HepG2 (cell line): ENCODE measurements around the gene PDZD2. TPM values are rescaled to one million over a fixed set of nuclear protein-coding genes. Genes with fewer than 3 reads are reported as not detected.

Experiments
- ATAC-seq: fragments of 200-7000 bp; cut with Tn5 transposase; 3 replicates; pipeline ENCODE4 v1.9.1; 2020; ENCODE audit warnings: mild to moderate bottlenecking, moderate library complexity
- BruUV-seq: library from RNA; stranded (reverse); fragments of 400-500 nt; replicated peaks from 2 replicates; lab custom pipeline; 2021; lab: Mats Ljungman, UMichigan
- CTCF ChIA-PET: fragments of 300-600 bp; formaldehyde crosslinking; extraction: SDS; loops from one replicate; lab custom pipeline; 2021; ENCODE audit warnings: low total read pairs, inconsistent platforms, low intra/inter-chr PET ratio; lab: Yijun Ruan, JAX
- POLR2A ChIA-PET: fragments of 350-600 bp; sonication (Branson Sonifier 250); formaldehyde crosslinking; loops from one replicate; lab custom pipeline; 2020; ENCODE audit warnings: antibody characterized with exemption, inconsistent platforms; lab: Yijun Ruan, JAX
- DNase-seq: peaks from one replicate; pipeline ENCODE4 v3.0.0-alpha.2; 2015; ENCODE audit warnings: low spot score
- FAIRE-seq: peaks from 3 replicates; lab custom pipeline; 2011; peaks lifted over from hg19 to GRCh38; lab: Jason Lieb, UNC
- H2AFZ ChIP-seq: one replicate; pipeline ENCODE4 v1.6.1; 2011; ENCODE audit warnings: low read length, inconsistent platforms
- H3K27ac ChIP-seq: fragments of 300-600 bp; 3 replicates; pipeline ENCODE4 v1.8.0; 2011; ENCODE audit warnings: mixed run types, mild to moderate bottlenecking, mixed read lengths, low read length, inconsistent platforms; ENCODE audit not compliant: insufficient read depth; ENCODE audit errors: extremely low read length
- H3K27me3 ChIP-seq, 2 experiments: fragments of 200-600 bp in 1 of 2; 2 replicates in 1 of 2; 3 replicates in 1 of 2; pipeline versions ENCODE4 v1.6.0 to v1.8.0; 2011; ENCODE audit warnings: low read length in 2 of 2, mild to moderate bottlenecking in 2 of 2, moderate library complexity in 2 of 2, inconsistent platforms in 1 of 2; ENCODE audit not compliant: insufficient read depth in 2 of 2, control insufficient read depth in 1 of 2
- H3K36me3 ChIP-seq, 2 experiments: fragments of 200-600 bp in 1 of 2; replicated peaks in 1 of 2; 2 replicates in 1 of 2; 3 replicates in 1 of 2; pipeline versions ENCODE4 v1.5.1 to v1.8.0; 2011; ENCODE audit warnings: low read length in 2 of 2, inconsistent platforms in 1 of 2; ENCODE audit not compliant: insufficient read depth in 2 of 2, control insufficient read depth in 1 of 2
- H3K4me1 ChIP-seq: 2 replicates; pipeline ENCODE4 v1.5.1; 2012; ENCODE audit warnings: low read length, inconsistent platforms; ENCODE audit not compliant: insufficient read depth
- H3K4me2 ChIP-seq: 2 replicates; pipeline ENCODE4 v1.6.0; 2011; ENCODE audit warnings: low read depth, low read length, inconsistent platforms
- H3K4me3 ChIP-seq, 3 experiments: fragments of 200-600 bp in 1 of 3; sonication (generic), shearing (Covaris generic) in 1 of 3; replicated peaks in 1 of 3; 2 replicates each; pipeline ENCODE4 v1.5.1; 2011 to 2016; ENCODE audit warnings: low read length in 3 of 3, inconsistent platforms in 2 of 3, low read depth in 2 of 3, mild to moderate bottlenecking in 2 of 3, control low read depth in 1 of 3, mixed read lengths in 1 of 3; ENCODE audit not compliant: insufficient read depth in 1 of 3
- H3K79me2 ChIP-seq: one replicate; pipeline ENCODE4 v1.6.1; 2011; ENCODE audit warnings: low read length, inconsistent platforms; ENCODE audit not compliant: insufficient read depth
- H3K9ac ChIP-seq: 2 replicates; pipeline ENCODE4 v1.6.0; 2011; ENCODE audit warnings: mild to moderate bottlenecking, low read depth, low read length, inconsistent platforms; ENCODE audit not compliant: insufficient read depth
- H3K9me3 ChIP-seq: 2 replicates; pipeline ENCODE4 v1.5.1; 2012; ENCODE audit warnings: mild to moderate bottlenecking, low read length
- H4K20me1 ChIP-seq: 2 replicates; pipeline ENCODE4 v1.6.0; 2011; ENCODE audit warnings: inconsistent platforms, mild to moderate bottlenecking, low read length, moderate library complexity; ENCODE audit not compliant: insufficient read depth
- BRF2 ChIP-seq: sonication (generic); formaldehyde crosslinking; IDR thresholded peaks from 2 replicates; pipeline ENCODE4 v1.8.1; 2022; ENCODE audit warnings: mild to moderate bottlenecking, missing genetic modification reagents
- CC2D1A ChIP-seq: sonication (generic); formaldehyde crosslinking; IDR thresholded peaks from 2 replicates; pipeline ENCODE4 v1.8.1; 2023; ENCODE audit warnings: mild to moderate bottlenecking, missing genetic modification reagents
- CHD4 ChIP-seq: fragments of 200-600 bp; sonication (generic); IDR thresholded peaks from 2 replicates; pipeline ENCODE4 v1.7.0; 2017; ENCODE audit warnings: mild to moderate bottlenecking, low read length, borderline replicate concordance
- EEA1 ChIP-seq: sonication (generic); formaldehyde crosslinking; IDR thresholded peaks from 2 replicates; pipeline ENCODE4 v1.5.1; 2020; ENCODE audit warnings: mild to moderate bottlenecking, missing genetic modification reagents, borderline replicate concordance
- FOXK2 ChIP-seq: fragments of 450-650 bp; IDR thresholded peaks from 2 replicates; pipeline ENCODE4 v1.6.1; 2016
- MIER3 ChIP-seq: IDR thresholded peaks from 2 replicates; pipeline ENCODE4 v1.6.1; 2016; ENCODE audit warnings: missing compliant biosample characterization, borderline replicate concordance
- ONECUT2 ChIP-seq: sonication (generic); formaldehyde crosslinking; IDR thresholded peaks from 2 replicates; pipeline ENCODE4 v1.4.0; 2020; ENCODE audit warnings: missing genetic modification reagents
- SKIL ChIP-seq: sonication (generic); formaldehyde crosslinking; IDR thresholded peaks from 2 replicates; pipeline ENCODE4 v1.8.0; 2022; ENCODE audit warnings: missing genetic modification reagents, mild to moderate bottlenecking, moderate library complexity, borderline replicate concordance
- YEATS2 ChIP-seq: sonication (generic); formaldehyde crosslinking; IDR thresholded peaks from 2 replicates; pipeline ENCODE4 v1.4.0; 2020; ENCODE audit warnings: missing genetic modification reagents, borderline replicate concordance
- ZBTB1 ChIP-seq: sonication (generic); formaldehyde crosslinking; IDR thresholded peaks from 2 replicates; pipeline ENCODE4 v1.4.0; 2020; ENCODE audit warnings: missing genetic modification reagents, borderline replicate concordance
- ZBTB4 ChIP-seq: sonication (generic); formaldehyde crosslinking; IDR thresholded peaks from 2 replicates; pipeline ENCODE4 v1.4.0; 2020; ENCODE audit warnings: missing genetic modification reagents, mild to moderate bottlenecking, borderline replicate concordance
- ZGPAT ChIP-seq: IDR thresholded peaks from 2 replicates; pipeline ENCODE4 v1.6.1; 2016; ENCODE audit warnings: mild to moderate bottlenecking
- ZNF784 ChIP-seq: sonication (generic); formaldehyde crosslinking; IDR thresholded peaks from 2 replicates; pipeline ENCODE4 v1.5.1; 2020; ENCODE audit warnings: missing genetic modification reagents, mild to moderate bottlenecking, borderline replicate concordance
- WGBS: methylation state at CpG from one replicate; pipeline ENCODE4 v1.1.6; 2017; ENCODE audit warnings: low lambda C conversion rate; 5-methylcytosine and 5-hydroxymethylcytosine counted together
- in situ Hi-C: cut with HindIII; loops from 2 replicates; pipeline ENCODE4 v1.10.0; 2017; ENCODE audit warnings: low pct_unique_long_range_greater_than_20kb; ENCODE audit not compliant: extremely low pct_ligation_motif_present
- intact Hi-C: fragments of 100-400 bp; cut with micrococcal nuclease; formaldehyde crosslinking; loops from one replicate; pipeline ENCODE4 v1.10.0; 2022; ENCODE audit not compliant: unreplicated experiment
- polyA plus RNA-seq, 8 experiments: library from polyadenylated mRNA; depleted of rRNA in 3 of 8; stranded (reverse) in 7 of 8; unstranded in 1 of 8; fragments of >200 nt; fragmentation: Illumina TruSeq in 4 of 8; extraction: Trizol in 4 of 8; gene quantifications; 2 replicates each; pipeline versions ENCODE4 v1.2.1 to v1.2.3, GENCODE V29; 2011 to 2016; ENCODE audit warnings: low read depth in 4 of 8, missing spikeins in 1 of 8, mixed read lengths in 1 of 8; ENCODE audit not compliant: insufficient read depth in 1 of 8
- total RNA-seq, 5 experiments: library from RNA; depleted of rRNA; stranded (reverse); fragments of >200 nt; fragmentation: Illumina TruSeq; extraction: Trizol; gene quantifications; 2 replicates each; pipeline ENCODE4 v1.2.3, GENCODE V29; 2016; ENCODE audit warnings: low read depth in 1 of 5

Gene PDZD2
- total and polyA plus RNA-seq, 2 of the 13 experiments (the other 11 are each of a cell fraction or from before 2014, with no cell fraction given) = 0.04 TPM; not detected in 1

- TF ChIP-seq MIER3 (CRISPR knock-in tag) = no peak
- TF ChIP-seq, all 625 proteins: peak for 0
Measured at GRCh38 chr5:31963358-31964006, 324.6 kb downstream of the PDZD2 start (continued).

GRCh38 chr5:31964007-31964360 is 325.1 kb downstream of the PDZD2 start:
- WGBS = 0% methylated on average over 2 of the region's 2 CpGs
- Histone ChIP-seq H4K20me1 (no peaks in the 10 kb centered on the region), H3K36me3 (no peaks in the 10 kb centered on the region), H3K9me3 (no peaks in the 10 kb centered on the region), H2AFZ (no peak overlapping the region), H3K27ac (no peak overlapping the region), H3K4me3 (no peak overlapping the region), H3K4me2 (no peak overlapping the region), H3K79me2 (no peaks in the 10 kb centered on the region), H3K9ac (no peak overlapping the region), H3K4me1 (peaks cover 24% of the 10 kb centered on the region), H3K27me3 (peaks cover 0 to 17% of the 10 kb centered on the region in 2 experiments; a peak in 2 of 5 replicates)
- intact Hi-C loops (no loop called here), in situ Hi-C loops (no loop called here)
- FAIRE-seq (no peak), DNase-seq (no peak), ATAC-seq (no peak)
- POLR2A ChIA-PET = no interaction called here
- CTCF ChIA-PET = no interaction called here
- no TSS peak for BruUV-seq
- TF ChIP-seq CC2D1A (CRISPR knock-in tag) = no peak
- TF ChIP-seq ZGPAT = no peak
- TF ChIP-seq CHD4 = no peak
- TF ChIP-seq BRF2 = no peak
- no peak for TF ChIP-seq ZBTB1 (CRISPR knock-in tag)
- TF ChIP-seq SKIL (CRISPR knock-in tag) = no peak
- TF ChIP-seq FOXK2 = no peak
- TF ChIP-seq ONECUT2 (CRISPR knock-in tag) = no peak
- TF ChIP-seq ZBTB4 (CRISPR knock-in tag) = no peak
- TF ChIP-seq EEA1 = no peak
- TF ChIP-seq ZNF784 = no peak
- TF ChIP-seq YEATS2 (CRISPR knock-in tag) = no peak
